Fibroblast of the aortic adventitia (primary cell): ENCODE measurements around the gene GP1BA. TPM values are rescaled to one million over a fixed set of nuclear protein-coding genes. Genes with fewer than 3 reads are reported as not detected.

ENCODE experiments used
- DNase-seq: peaks from one replicate; pipeline ENCODE4 v3.0.0-alpha.2; 2010; ENCODE audit warnings: low read depth
- H3K4me3 ChIP-seq: 2 replicates; pipeline ENCODE4 v1.5.1; 2011; ENCODE audit warnings: low read depth, mild to moderate bottlenecking, control low read depth, low read length, moderate library complexity
- CTCF ChIP-seq: IDR thresholded peaks from 2 replicates; pipeline ENCODE4 v1.5.1; 2011; ENCODE audit warnings: mild to moderate bottlenecking, low read length, control low read depth, inconsistent platforms; ENCODE audit not compliant: insufficient read depth
- total RNA-seq: library from RNA; depleted of rRNA; stranded (reverse); fragments of >200 nt; gene quantifications from 2 replicates; pipeline ENCODE4 v1.2.3, GENCODE V29; 2012; ENCODE audit warnings: low replicate concordance

Gene GP1BA
- total RNA-seq, 1 donor = not detected

GRCh38 chr17:4969551-4970173 is 37.6 kb downstream of the GP1BA start:
- peak overlapping the region; percentile 88 for H3K4me3 ChIP-seq
- DNase-seq = peak; percentile 37
- no peak for TF ChIP-seq CTCF

GRCh38 chr17:4970273-4970672 is 38.2 kb downstream of the GP1BA start:
- no peak overlapping the region for H3K4me3 ChIP-seq
- no peak for TF ChIP-seq CTCF
- no peak for DNase-seq

- no peak for DNase-seq
- no peak overlapping the region for H3K4me3 ChIP-seq
- TF ChIP-seq CTCF = no peak
Measured at GRCh38 chr17:4971826-4972225, 39.7 kb downstream of the GP1BA start.

GRCh38 chr17:4972322-4972721 is 40.2 kb downstream of the GP1BA start:
- no peak overlapping the region for H3K4me3 ChIP-seq
- no peak for TF ChIP-seq CTCF
- DNase-seq = no peak

- H3K4me3 ChIP-seq = no peak overlapping the region
- DNase-seq = no peak
- TF ChIP-seq CTCF = no peak
Measured at GRCh38 chr17:4972752-4973151, 40.7 kb downstream of the GP1BA start.

GRCh38 chr17:4973256-4974114 is 41.4 kb downstream of the GP1BA start:
- DNase-seq = no peak
- no peak for TF ChIP-seq CTCF
- no peak overlapping the region for H3K4me3 ChIP-seq
